NB4 (cell line): ENCODE results near the gene U2AF2.

Source experiments
- CTCF ChIP-seq: IDR thresholded peaks from one replicate; pipeline ENCODE4 v1.5.1; 2012; ENCODE audit warnings: low read depth, low read length
- POLR2A ChIP-seq: IDR thresholded peaks from 2 replicates; pipeline ENCODE4 v1.6.1; 2011; ENCODE audit warnings: mild to moderate bottlenecking; ENCODE audit not compliant: insufficient read length; ENCODE audit errors: extremely low read depth

DNA sequence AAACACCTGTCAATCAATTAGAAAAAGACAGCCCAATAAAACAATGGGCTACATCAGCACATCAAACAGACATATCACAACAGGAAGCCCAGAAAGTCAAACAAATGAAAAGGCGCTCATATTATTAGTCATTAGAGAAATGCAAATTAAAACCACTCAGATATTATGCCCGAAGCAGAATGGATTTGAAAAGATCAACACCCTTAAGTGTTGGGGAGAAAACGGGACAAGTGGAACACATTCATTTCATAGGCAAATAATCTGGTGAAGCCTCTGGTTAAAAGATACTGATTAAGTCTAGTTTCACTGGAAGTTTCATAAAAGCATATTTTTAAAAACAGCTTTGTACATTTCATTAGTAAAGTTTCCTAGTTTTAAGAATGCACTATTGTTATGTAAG lies 66.0 kb downstream of the U2AF2 start:
- TF ChIP-seq POLR2A = no peak
- no peak for TF ChIP-seq CTCF
